ENCODE data around the gene DCT. TPM values are rescaled to one million over a fixed set of nuclear protein-coding genes. Genes with fewer than 3 reads are reported as not detected.

Gene DCT
- total and polyA plus RNA-seq, 2 of the 8 experiments (the other 6 are each of a cell fraction or from before 2014, with no cell fraction given) = 0.02 TPM; not detected in 1

DNA sequence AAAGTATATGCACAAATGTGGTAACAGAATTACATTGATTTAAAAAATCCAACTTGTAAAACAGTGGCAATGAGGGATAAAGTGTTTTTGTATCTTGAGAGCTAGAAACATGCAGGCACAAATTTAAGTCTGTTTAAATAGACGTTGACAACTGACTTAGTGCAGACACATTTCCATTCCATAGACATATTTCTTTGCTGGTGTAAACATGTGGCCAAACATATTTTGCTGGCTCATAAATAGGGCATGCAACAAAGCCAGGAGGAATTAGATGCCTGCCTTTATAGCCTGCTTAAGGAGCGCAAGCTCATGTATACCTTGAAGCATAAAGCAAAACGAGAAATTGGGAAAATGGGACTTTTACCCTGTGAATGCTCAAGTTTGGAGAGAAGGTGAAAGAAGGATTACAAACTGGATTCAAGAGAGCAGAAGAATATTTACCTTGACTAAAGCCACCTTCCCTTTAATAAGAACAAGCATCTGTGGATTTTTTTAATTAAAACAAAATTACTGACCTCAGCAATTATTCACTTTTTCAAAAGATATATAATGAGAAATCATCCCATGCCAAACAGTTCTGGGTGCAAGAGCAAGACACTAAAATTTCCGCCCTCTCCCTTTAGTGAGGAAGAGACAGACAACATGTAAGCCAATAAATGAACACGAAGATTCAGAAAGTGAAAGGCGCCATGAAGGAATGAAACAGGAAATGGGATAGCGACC lies 71.0 kb downstream of the DCT start (continued):
- TF ChIP-seq, protein P1, sequence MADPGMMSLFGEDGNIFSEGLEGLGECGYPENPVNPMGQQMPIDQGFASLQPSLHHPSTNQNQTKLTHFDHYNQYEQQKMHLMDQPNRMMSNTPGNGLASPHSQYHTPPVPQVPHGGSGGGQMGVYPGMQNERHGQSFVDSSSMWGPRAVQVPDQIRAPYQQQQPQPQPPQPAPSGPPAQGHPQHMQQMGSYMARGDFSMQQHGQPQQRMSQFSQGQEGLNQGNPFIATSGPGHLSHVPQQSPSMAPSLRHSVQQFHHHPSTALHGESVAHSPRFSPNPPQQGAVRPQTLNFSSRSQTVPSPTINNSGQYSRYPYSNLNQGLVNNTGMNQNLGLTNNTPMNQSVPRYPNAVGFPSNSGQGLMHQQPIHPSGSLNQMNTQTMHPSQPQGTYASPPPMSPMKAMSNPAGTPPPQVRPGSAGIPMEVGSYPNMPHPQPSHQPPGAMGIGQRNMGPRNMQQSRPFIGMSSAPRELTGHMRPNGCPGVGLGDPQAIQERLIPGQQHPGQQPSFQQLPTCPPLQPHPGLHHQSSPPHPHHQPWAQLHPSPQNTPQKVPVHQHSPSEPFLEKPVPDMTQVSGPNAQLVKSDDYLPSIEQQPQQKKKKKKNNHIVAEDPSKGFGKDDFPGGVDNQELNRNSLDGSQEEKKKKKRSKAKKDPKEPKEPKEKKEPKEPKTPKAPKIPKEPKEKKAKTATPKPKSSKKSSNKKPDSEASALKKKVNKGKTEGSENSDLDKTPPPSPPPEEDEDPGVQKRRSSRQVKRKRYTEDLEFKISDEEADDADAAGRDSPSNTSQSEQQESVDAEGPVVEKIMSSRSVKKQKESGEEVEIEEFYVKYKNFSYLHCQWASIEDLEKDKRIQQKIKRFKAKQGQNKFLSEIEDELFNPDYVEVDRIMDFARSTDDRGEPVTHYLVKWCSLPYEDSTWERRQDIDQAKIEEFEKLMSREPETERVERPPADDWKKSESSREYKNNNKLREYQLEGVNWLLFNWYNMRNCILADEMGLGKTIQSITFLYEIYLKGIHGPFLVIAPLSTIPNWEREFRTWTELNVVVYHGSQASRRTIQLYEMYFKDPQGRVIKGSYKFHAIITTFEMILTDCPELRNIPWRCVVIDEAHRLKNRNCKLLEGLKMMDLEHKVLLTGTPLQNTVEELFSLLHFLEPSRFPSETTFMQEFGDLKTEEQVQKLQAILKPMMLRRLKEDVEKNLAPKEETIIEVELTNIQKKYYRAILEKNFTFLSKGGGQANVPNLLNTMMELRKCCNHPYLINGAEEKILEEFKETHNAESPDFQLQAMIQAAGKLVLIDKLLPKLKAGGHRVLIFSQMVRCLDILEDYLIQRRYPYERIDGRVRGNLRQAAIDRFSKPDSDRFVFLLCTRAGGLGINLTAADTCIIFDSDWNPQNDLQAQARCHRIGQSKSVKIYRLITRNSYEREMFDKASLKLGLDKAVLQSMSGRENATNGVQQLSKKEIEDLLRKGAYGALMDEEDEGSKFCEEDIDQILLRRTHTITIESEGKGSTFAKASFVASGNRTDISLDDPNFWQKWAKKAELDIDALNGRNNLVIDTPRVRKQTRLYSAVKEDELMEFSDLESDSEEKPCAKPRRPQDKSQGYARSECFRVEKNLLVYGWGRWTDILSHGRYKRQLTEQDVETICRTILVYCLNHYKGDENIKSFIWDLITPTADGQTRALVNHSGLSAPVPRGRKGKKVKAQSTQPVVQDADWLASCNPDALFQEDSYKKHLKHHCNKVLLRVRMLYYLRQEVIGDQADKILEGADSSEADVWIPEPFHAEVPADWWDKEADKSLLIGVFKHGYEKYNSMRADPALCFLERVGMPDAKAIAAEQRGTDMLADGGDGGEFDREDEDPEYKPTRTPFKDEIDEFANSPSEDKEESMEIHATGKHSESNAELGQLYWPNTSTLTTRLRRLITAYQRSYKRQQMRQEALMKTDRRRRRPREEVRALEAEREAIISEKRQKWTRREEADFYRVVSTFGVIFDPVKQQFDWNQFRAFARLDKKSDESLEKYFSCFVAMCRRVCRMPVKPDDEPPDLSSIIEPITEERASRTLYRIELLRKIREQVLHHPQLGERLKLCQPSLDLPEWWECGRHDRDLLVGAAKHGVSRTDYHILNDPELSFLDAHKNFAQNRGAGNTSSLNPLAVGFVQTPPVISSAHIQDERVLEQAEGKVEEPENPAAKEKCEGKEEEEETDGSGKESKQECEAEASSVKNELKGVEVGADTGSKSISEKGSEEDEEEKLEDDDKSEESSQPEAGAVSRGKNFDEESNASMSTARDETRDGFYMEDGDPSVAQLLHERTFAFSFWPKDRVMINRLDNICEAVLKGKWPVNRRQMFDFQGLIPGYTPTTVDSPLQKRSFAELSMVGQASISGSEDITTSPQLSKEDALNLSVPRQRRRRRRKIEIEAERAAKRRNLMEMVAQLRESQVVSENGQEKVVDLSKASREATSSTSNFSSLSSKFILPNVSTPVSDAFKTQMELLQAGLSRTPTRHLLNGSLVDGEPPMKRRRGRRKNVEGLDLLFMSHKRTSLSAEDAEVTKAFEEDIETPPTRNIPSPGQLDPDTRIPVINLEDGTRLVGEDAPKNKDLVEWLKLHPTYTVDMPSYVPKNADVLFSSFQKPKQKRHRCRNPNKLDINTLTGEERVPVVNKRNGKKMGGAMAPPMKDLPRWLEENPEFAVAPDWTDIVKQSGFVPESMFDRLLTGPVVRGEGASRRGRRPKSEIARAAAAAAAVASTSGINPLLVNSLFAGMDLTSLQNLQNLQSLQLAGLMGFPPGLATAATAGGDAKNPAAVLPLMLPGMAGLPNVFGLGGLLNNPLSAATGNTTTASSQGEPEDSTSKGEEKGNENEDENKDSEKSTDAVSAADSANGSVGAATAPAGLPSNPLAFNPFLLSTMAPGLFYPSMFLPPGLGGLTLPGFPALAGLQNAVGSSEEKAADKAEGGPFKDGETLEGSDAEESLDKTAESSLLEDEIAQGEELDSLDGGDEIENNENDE (IDR thresholded peaks at IDR 0.05; ENCODE audit: insufficient replicate concordance, low read length) = no peak
- no peak for TF ChIP-seq BCL11A (IDR thresholded peaks at IDR 0.05; ENCODE audit: low read depth in 2 of 2, low read length in 2 of 2)
- no peak for TF ChIP-seq CBX5 (IDR thresholded peaks at IDR 0.05; ENCODE audit: low read depth, low read length)

All from H1 (cell line).